ENCODE measurements around the gene PPID. TPM values are rescaled to one million over a fixed set of nuclear protein-coding genes. Genes with fewer than 3 reads are reported as not detected.

PPID gene
- 34.6 and 40.6 TPM in 2 replicates for total RNA-seq (ENCODE audit: low replicate concordance)
- long read RNA-seq, transcript PPID-201 (10 exons, 1,823 nt): major isoform, 214 of 230 reads
- long read RNA-seq, partial matches to known transcripts: 4 of 230 reads
- long read RNA-seq, other reads (novel, unspliced or antisense): 12 of 230 reads

DNA sequence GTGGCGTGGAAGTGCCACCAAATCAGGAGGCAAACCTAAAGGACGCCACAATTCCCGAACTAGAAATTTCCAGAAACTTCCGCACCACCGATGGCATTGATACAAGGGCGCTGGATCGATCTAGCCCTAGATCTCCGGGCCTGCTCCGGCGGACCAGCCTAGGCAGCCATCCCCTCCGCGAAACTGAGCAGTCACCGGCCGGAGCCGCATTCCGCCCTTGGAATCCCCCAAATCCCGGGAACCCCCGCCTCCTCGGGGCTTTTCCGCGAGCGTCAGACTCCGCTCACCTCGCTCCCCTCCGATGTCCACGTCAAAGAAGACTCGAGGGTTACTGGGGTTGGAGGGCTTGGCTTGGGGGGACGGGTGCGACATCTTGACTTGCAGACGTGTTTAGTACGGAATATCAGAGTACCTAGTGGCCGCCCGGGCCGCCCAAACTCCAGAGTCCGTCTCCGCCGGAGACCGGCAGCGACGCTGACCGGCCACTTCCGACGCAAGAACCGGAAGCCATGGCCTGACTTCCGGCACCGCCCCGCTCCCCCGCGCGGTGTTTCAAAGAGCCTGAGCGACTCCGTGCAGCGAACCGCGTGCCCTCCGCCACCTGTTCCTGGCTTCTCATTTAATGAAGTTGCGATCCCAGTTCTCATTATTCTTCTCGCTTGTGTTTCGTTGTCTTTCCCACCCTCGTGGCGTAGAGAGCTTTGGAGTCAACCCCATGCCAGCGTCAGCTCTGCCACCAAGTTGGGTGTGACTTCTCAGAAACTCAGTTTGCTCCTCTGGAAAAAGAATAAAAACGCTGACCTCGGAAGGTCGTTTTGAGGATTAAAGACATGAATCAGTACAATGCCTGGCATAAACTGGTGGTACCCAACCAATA, at the start of gene PPID:
Gene PPID, minus strand, starts transcription at position 480 of the 877 bp plus-strand sequence. Its CDS starts 108 bp downstream, at position 372.
- H3K27ac Mint-ChIP-seq: peak within 1 kb of the TSS; percentile 98
- TF ChIP-seq, protein P1, sequence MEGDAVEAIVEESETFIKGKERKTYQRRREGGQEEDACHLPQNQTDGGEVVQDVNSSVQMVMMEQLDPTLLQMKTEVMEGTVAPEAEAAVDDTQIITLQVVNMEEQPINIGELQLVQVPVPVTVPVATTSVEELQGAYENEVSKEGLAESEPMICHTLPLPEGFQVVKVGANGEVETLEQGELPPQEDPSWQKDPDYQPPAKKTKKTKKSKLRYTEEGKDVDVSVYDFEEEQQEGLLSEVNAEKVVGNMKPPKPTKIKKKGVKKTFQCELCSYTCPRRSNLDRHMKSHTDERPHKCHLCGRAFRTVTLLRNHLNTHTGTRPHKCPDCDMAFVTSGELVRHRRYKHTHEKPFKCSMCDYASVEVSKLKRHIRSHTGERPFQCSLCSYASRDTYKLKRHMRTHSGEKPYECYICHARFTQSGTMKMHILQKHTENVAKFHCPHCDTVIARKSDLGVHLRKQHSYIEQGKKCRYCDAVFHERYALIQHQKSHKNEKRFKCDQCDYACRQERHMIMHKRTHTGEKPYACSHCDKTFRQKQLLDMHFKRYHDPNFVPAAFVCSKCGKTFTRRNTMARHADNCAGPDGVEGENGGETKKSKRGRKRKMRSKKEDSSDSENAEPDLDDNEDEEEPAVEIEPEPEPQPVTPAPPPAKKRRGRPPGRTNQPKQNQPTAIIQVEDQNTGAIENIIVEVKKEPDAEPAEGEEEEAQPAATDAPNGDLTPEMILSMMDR (conservative IDR thresholded peaks at IDR 0.05): no peak

DNA sequence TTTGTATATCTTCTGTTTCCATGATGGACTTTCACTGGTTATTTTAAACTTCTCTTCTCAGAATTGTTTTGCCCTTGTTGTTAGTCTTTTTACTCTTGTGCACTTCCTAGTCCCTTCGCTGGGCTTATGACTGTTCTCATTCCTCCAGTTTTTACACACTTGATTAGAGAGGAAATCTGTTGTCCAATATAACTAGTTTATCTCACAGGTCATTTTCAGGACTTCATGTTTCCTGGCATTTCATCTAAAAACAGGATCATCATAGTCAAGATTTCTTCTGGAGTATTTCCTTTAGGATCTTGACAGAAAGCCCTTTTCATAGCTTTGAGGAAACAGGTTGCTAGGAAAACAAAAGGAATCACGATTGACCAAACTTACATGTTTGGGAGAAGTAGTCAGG, 48.6 kb upstream of the PPID start:
- Mint-ChIP-seq H3K4me3 (peak overlapping the region; percentile 72), H3K36me3 (no peaks in the 10 kb centered on the region), H3K4me1 (ENCODE audit: unreplicated experiment) (peaks cover 22% of the 10 kb centered on the region), H3K27me3 (no peaks in the 10 kb centered on the region), H3K27ac (peak overlapping the region; percentile 46), H3K9me3 (no peaks in the 10 kb centered on the region)
- DNase-seq (ENCODE audit: extremely low spot score, unreplicated experiment): no peak
- TF ChIP-seq, protein P1 (conservative IDR thresholded peaks at IDR 0.05): no peak

More for the DNA sequence above, at the start of gene PPID:
- Mint-ChIP-seq H3K4me3 (peak within 1 kb of the TSS; percentile 98), H3K4me1 (ENCODE audit: unreplicated experiment) (peaks cover 18% of the 10 kb centered on the region), H3K27me3 (peaks cover 14% of the 10 kb centered on the region), H3K36me3 (peaks cover 24% of the 10 kb centered on the region), H3K9me3 (no peaks in the 10 kb centered on the region)
- DNase-seq (ENCODE audit: extremely low spot score, unreplicated experiment): peak; percentile 81

DNA sequence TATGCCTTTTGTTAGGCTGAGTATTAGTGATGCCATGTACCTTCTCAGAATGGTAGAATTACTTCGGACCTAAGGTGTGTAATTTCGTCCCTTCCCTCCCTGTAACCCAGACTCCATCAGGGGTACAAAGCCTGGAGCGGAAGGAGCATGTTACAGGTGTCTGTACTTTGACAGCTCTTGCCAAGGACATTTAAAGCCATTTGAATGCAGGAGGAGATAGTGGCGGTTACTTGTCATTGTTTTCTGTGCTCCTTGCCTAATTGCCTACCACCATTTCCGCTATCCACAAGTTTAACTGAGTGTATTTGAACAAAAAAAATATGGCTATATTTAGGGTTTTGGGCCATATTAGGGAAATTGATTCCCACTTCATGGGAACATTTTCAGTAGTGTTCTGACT, 47.5 kb upstream of the PPID start:
- Mint-ChIP-seq H3K4me3 (peak overlapping the region; percentile 99), H3K36me3 (no peaks in the 10 kb centered on the region), H3K27me3 (no peaks in the 10 kb centered on the region), H3K4me1 (ENCODE audit: unreplicated experiment) (peaks cover 22% of the 10 kb centered on the region), H3K27ac (no peak overlapping the region), H3K9me3 (no peaks in the 10 kb centered on the region)
- TF ChIP-seq, protein P1 (conservative IDR thresholded peaks at IDR 0.05): no peak
- no peak for DNase-seq (ENCODE audit: extremely low spot score, unreplicated experiment)

DNA sequence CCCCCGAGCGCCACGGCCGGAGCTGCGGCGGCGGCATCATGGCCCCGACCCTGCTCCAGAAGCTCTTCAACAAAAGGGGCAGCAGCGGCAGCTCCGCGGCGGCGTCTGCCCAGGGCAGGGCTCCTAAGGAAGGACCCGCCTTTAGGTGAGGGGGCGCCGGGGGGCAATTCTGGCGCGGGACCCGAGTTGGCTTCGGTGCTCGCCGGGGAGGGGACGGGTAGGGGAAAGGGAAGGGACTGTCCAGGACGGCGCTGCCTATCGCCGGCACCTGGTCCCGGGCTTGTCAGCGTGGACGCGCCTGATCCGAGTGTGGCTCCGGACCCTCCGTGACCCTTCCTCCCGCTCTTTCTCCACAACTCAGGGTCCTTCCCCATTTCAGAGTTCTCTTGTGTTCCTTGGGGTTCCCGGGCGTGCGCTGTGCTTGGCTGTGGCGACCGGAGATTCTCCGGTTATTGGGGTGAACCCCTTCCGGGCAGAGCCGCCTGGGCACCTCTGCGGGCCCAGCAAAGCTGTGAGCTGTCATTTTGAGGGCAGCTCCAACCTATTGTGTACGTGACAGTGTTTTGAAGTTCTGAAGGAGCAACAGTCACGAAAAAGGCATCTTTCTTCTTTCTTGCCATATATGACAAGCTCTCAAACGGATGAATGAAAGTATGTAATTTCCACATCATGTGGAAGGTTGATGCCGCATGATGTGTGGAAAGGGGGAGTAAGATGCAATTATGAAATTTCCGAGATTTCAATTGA, 46.2 kb upstream of the PPID start:
- Mint-ChIP-seq H3K27me3 (no peaks in the 10 kb centered on the region), H3K27ac (peak overlapping the region; percentile 94), H3K36me3 (no peaks in the 10 kb centered on the region), H3K4me1 (ENCODE audit: unreplicated experiment) (peaks cover 12% of the 10 kb centered on the region), H3K4me3 (peak overlapping the region; percentile 99), H3K9me3 (no peaks in the 10 kb centered on the region)
- DNase-seq (ENCODE audit: extremely low spot score, unreplicated experiment): peak; percentile 74
- TF ChIP-seq, protein P1 (conservative IDR thresholded peaks at IDR 0.05): no peak

DNA sequence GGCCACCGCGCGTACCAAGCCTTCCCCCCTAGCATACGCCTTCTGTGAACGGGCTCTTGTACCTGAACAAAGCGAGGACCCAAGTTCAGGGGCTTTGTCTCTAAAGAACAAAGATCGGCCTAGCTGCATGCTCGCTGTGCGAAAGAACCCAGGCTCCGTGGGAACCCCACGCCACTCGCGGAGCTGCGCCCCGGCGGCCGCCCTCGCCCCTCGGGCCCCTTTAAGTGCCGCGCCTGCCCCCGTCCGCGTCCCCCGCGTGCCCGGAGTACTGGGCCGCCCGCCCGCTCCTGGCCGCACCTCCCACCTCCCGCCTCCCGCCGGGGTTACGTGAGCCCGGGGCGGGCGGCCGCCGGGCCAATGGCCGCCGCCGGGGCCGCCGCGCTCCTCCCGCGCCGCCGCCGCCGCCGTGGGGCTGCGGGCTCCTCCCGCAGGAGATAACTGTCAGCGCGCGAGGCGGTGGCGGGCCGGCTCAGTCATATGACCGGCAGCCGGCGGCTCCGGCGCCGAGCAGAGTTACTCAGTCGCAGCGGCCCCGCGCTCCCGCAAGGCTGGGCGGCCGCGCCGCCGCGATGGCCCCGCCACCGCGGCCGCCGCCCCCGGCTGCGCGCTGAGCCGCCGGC, 45.5 kb upstream of the PPID start, which contains the start of gene FNIP2:
Gene FNIP2, plus strand, starts transcription at position 472 of the 620 bp plus-strand sequence. CDS start 187 bp downstream, outside the sequence.
- Mint-ChIP-seq H3K27me3 (no peaks in the 10 kb centered on the region), H3K36me3 (no peaks in the 10 kb centered on the region), H3K4me1 (ENCODE audit: unreplicated experiment) (peaks cover 12% of the 10 kb centered on the region), H3K9me3 (no peaks in the 10 kb centered on the region), H3K4me3 (peak within 1 kb of the TSS; percentile 99), H3K27ac (peak within 1 kb of the TSS; percentile 94)
- TF ChIP-seq, protein P1 (conservative IDR thresholded peaks at IDR 0.05): no peak
- peak; percentile 82 for DNase-seq (ENCODE audit: extremely low spot score, unreplicated experiment)

Data from type B pancreatic cell (in vitro differentiated cells).